Gastroesophageal sphincter (tissue), 4 donors: ENCODE measurements around the gene IFFO2. TPM values are rescaled to one million over a fixed set of nuclear protein-coding genes. Genes with fewer than 3 reads are reported as not detected.

Experiments
- ATAC-seq: fragments of 150-250 bp; one replicate; pipeline ENCODE4 v1.9.1; 2016; ENCODE audit warnings: mild to moderate bottlenecking, moderate library complexity
- H3K27ac ChIP-seq, 4 donors: fragments of 200-600 bp; sonication (generic) in 3 of 4; 1 replicate in 3 of 4; 2 replicates in 1 of 4; pipeline ENCODE4 v1.5.1; 2016 to 2019
- H3K27me3 ChIP-seq: fragments of 200-600 bp; sonication (generic); one replicate; pipeline ENCODE4 v1.5.1; 2019
- H3K36me3 ChIP-seq, 2 donors: fragments of 200-600 bp; sonication (generic); one replicate each; pipeline ENCODE4 v1.5.1; 2019; ENCODE audit warnings: control low read depth in 1 of 2
- H3K4me1 ChIP-seq, 3 donors: fragments of 200-600 bp; sonication (generic); 1 replicate in 2 of 3; 2 replicates in 1 of 3; pipeline ENCODE4 v1.5.1; 2016 to 2019; ENCODE audit warnings: control low read depth in 2 of 3
- H3K4me3 ChIP-seq, 2 donors: fragments of 200-600 bp; sonication (generic); one replicate each; pipeline ENCODE4 v1.5.1; 2019; ENCODE audit warnings: mild to moderate bottlenecking in 1 of 2, moderate library complexity in 1 of 2
- H3K9me3 ChIP-seq, 3 donors: fragments of 200-600 bp; sonication (generic); one replicate each; pipeline ENCODE4 v1.5.1; 2017 to 2019; ENCODE audit warnings: control low read depth in 2 of 3
- EP300 ChIP-seq: sonication (generic); formaldehyde crosslinking; IDR thresholded peaks from one replicate; pipeline ENCODE4 v1.6.1; 2017; ENCODE audit warnings: antibody characterized with exemption, mild to moderate bottlenecking
- POLR2A ChIP-seq, 2 donors: fragments of 450-650 bp; IDR thresholded peaks; one replicate each; pipeline ENCODE4 v1.6.1; 2017; ENCODE audit warnings: antibody characterized with exemption in 2 of 2, mild to moderate bottlenecking in 2 of 2, moderate library complexity in 1 of 2
- POLR2AphosphoS5 ChIP-seq: sonication (generic); formaldehyde crosslinking; IDR thresholded peaks from one replicate; pipeline ENCODE4 v1.6.1; 2017; ENCODE audit warnings: antibody characterized with exemption
- WGBS, 2 donors: methylation state at CpG; one replicate each; pipeline ENCODE4 v1.1.5; 2018; ENCODE audit warnings: low coverage in 1 of 2; 5-methylcytosine and 5-hydroxymethylcytosine counted together
- total RNA-seq, 4 donors: library from RNA; depleted of rRNA; stranded (reverse); fragments of >200 nt; gene quantifications; one replicate each; pipeline ENCODE4 v1.1.0, GENCODE V29; 2016
- TF ChIP-seq, protein P1 (sequence below), 4 experiments: fragments of 200-600 bp in 2 of 4; fragments of 450-650 bp in 2 of 4; sonication (generic) in 1 of 4; IDR thresholded peaks; one replicate each; pipeline ENCODE4 v1.5.1; 2017 to 2019; ENCODE audit warnings: antibody characterized with exemption in 4 of 4, mild to moderate bottlenecking in 2 of 4, moderate library complexity in 2 of 4

Gene IFFO2
- total RNA-seq, 4 donors from 2014 or later = 9.3 to 18.4 (median 12.7) TPM

DNA sequence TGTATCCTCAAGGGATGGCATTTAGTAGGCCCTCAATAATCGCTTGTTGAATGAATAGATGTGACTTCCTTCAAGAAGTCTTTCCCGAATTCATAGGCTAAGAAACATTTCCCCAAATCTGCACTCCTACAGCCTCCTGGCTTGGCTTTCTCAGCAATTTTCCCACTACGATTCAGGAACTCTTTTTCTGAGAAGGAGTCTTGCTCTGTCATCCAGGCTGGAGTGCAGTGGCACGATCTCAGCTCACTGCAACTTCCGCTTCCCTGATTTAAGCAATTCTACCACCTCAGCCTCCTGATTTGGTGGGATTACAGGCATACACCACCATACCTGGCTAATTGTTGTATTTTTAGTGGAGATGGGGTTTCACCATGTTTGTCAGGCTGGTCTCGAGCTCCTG, 37.9 kb upstream of the IFFO2 start:
- ATAC-seq = no peak
- no peak for TF ChIP-seq POLR2AphosphoS5
- no peak for TF ChIP-seq EP300
- TF ChIP-seq, protein P1, sequence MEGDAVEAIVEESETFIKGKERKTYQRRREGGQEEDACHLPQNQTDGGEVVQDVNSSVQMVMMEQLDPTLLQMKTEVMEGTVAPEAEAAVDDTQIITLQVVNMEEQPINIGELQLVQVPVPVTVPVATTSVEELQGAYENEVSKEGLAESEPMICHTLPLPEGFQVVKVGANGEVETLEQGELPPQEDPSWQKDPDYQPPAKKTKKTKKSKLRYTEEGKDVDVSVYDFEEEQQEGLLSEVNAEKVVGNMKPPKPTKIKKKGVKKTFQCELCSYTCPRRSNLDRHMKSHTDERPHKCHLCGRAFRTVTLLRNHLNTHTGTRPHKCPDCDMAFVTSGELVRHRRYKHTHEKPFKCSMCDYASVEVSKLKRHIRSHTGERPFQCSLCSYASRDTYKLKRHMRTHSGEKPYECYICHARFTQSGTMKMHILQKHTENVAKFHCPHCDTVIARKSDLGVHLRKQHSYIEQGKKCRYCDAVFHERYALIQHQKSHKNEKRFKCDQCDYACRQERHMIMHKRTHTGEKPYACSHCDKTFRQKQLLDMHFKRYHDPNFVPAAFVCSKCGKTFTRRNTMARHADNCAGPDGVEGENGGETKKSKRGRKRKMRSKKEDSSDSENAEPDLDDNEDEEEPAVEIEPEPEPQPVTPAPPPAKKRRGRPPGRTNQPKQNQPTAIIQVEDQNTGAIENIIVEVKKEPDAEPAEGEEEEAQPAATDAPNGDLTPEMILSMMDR (IDR thresholded peaks at IDR 0.05) = no peak
- TF ChIP-seq POLR2A (IDR thresholded peaks at IDR 0.05) = no peak
- 70 to 98% methylated on average over 5 to 6 of the region's 6 CpGs for WGBS, 2 donors
- H3K36me3 ChIP-seq = no peaks in the 10 kb centered on the region
- no peaks in the 10 kb centered on the region for H3K9me3 ChIP-seq
- H3K4me3 ChIP-seq = no peak overlapping the region
- H3K4me1 ChIP-seq = peaks cover 0 to 20% (median 0%) of the 10 kb centered on the region in 3 donors
- no peak overlapping the region for H3K27ac ChIP-seq
- H3K27me3 ChIP-seq = no peaks in the 10 kb centered on the region

DNA sequence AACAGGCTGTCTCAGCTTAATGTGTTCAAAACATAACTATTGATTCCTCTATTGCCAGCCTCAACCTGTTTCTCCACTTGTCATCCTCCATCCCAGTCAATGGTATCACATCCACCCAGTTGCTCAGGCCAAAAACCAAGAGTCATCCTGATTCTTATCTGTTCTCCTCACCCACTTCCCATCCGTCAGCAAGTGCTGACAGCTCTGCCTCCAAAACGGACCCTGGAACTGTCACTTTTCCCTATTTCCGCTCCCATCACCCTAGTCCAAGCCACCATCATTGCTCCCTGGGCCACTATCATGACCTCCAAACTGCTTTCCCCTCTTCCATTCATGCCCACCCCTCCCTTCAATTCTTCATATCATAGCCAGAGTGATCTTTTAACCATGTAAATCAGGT, 36.2 kb upstream of the IFFO2 start:
- no peak for ATAC-seq
- Histone ChIP-seq H3K4me1 (peaks cover 0 to 2% (median 0%) of the 10 kb centered on the region in 3 donors), H3K36me3 (no peaks in the 10 kb centered on the region), H3K4me3 (no peak overlapping the region), H3K27ac (no peak overlapping the region), H3K9me3 (no peaks in the 10 kb centered on the region), H3K27me3 (no peaks in the 10 kb centered on the region)
- TF ChIP-seq EP300 (no peak), POLR2AphosphoS5 (no peak), POLR2A (IDR thresholded peaks at IDR 0.05) (no peak)
- TF ChIP-seq, protein P1 (IDR thresholded peaks at IDR 0.05) = no peak
- 66% methylated on average over 3 of the region's 3 CpGs for WGBS, 2 donors

DNA sequence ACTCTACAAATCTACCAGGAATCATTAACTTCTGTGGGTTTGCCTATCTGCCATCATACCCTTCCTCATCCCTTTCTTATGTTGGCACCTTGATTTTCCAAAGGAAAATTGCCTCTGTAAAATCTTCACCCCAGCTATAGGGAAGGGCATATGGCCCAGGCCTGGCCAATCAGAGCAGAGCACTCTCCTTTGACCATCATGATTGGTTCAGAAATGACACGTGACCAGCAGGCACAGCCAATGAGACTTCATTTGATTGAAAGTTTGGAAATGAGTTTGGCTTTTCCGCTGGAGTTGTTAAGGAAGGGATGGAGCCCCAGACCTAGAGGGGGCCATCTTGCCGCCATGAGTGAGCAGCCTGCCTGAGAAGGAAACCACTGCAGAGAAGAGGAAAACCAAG, 35.1 kb upstream of the IFFO2 start:
- H3K9me3 ChIP-seq = no peaks in the 10 kb centered on the region
- H3K27ac ChIP-seq = no peak overlapping the region
- H3K36me3 ChIP-seq = no peaks in the 10 kb centered on the region
- no peak overlapping the region for H3K4me3 ChIP-seq
- ATAC-seq = no peak
- TF ChIP-seq EP300 = no peak
- H3K4me1 ChIP-seq = no peaks in the 10 kb centered on the region
- no peaks in the 10 kb centered on the region for H3K27me3 ChIP-seq
- 89 to 100% methylated on average over 1 of the region's 3 CpGs for WGBS, 2 donors

DNA sequence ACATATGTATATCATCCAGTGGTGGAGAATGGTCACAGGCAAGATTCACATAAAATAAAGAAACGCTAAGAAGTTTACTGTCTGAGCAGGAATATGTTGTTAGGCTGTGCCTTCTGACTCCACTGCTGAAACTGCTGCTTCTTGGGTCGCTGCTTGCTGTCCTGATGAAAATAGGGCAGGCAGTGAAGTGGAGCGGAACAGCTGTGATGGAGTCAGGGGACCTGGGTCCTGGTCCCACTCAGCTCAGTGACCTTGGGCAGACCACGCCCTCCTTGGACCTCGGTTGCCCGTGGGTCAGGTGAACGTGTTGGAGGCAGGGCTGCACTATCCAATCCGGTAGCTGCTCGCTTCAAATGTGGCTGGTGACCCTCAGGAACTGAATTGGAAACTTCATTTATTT, 33.4 kb upstream of the IFFO2 start:
- Histone ChIP-seq H3K36me3 (no peaks in the 10 kb centered on the region), H3K4me3 (no peak overlapping the region), H3K9me3 (no peaks in the 10 kb centered on the region), H3K27me3 (peaks cover 3% of the 10 kb centered on the region), H3K4me1 (no peaks in the 10 kb centered on the region), H3K27ac (no peak overlapping the region)
- no peak for ATAC-seq
- 84 to 89% methylated on average over 3 to 6 of the region's 9 CpGs for WGBS, 2 donors
- TF ChIP-seq POLR2AphosphoS5 = no peak

DNA sequence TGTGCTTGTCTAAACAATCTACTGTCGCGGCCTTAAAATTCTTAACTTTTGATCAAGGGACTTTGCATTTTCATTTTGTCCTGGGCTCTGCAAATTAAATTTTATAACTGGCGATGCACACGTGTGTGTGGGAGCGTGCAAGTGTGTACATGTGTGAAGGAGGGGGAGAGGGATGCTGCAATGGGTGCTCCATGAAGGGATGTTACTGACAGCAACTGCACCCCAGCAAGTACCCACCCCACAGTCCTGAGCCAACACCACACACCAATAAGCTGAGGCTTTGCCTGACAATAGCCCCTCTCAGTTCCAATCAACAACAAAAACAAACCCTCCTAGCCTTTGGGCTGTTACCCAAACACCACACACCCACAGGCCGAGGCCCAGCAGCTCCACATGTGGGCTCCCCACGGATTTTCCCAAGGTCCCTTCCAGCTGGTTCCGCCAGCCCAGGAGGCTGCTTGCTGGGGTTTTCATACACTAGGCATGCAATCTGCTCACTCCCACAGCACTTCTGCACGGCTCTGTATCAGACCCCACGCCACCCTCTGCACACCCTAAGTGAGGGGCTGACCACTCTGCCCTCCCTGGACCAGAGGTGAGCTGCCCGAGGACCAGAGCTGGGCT, 32.8 kb upstream of the IFFO2 start:
- ATAC-seq = no peak
- TF ChIP-seq, protein P1 (IDR thresholded peaks at IDR 0.05) = no peak
- no peak for TF ChIP-seq EP300
- no peak for TF ChIP-seq POLR2AphosphoS5
- TF ChIP-seq POLR2A (IDR thresholded peaks at IDR 0.05) = no peak
- no peaks in the 10 kb centered on the region for H3K9me3 ChIP-seq
- no peak overlapping the region for H3K27ac ChIP-seq
- no peak overlapping the region for H3K4me3 ChIP-seq
- no peaks in the 10 kb centered on the region for H3K4me1 ChIP-seq
- peaks cover 3% of the 10 kb centered on the region for H3K27me3 ChIP-seq
- 68 to 75% methylated on average over 2 to 4 of the region's 11 CpGs for WGBS, 2 donors
- no peaks in the 10 kb centered on the region for H3K36me3 ChIP-seq

DNA sequence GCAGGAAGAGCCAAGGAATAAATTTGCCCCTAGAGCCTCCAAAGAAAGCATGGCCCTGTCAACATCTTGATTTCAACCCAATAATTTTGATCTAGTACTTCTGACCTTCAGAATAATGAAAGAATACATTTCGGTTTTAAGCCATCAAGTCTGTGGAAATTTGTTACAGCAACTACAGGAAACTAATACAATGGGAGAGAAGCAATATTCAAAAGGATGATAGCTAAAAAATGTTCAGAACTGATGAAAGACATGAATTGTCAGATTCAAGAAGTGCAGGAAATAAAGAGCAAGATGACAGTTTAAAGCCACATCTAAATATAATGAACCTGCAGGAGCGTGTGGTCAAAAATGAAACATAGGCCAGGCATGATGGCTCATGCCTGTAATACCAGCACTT, 24.8 kb upstream of the IFFO2 start:
- TF ChIP-seq, protein P1 (IDR thresholded peaks at IDR 0.05) = no peak
- TF ChIP-seq POLR2AphosphoS5 (no peak), POLR2A (IDR thresholded peaks at IDR 0.05) (no peak)
- WGBS, 2 donors = 87 to 95% methylated on average over 2 of the region's 2 CpGs
- H3K36me3 ChIP-seq = no peaks in the 10 kb centered on the region
- no peak overlapping the region for H3K27ac ChIP-seq
- no peak for ATAC-seq
- H3K9me3 ChIP-seq = peaks cover 0 to 10% (median 0%) of the 10 kb centered on the region in 3 donors
- no peaks in the 10 kb centered on the region for H3K4me1 ChIP-seq
- H3K4me3 ChIP-seq = no peak overlapping the region
- peaks cover 16% of the 10 kb centered on the region for H3K27me3 ChIP-seq
